ACC112 (cell line): ENCODE measurements around the gene ANAPC7.
"Not testable (repeated sequence)": the region's sequence is repeated elsewhere in the genome, so short reads cannot be mapped to it uniquely, and the experiment has no call there.

Experiments used
- H2AFZ ChIP-seq: fragments of 200-600 bp; sonication (generic); one replicate; pipeline ENCODE4 v1.6.0; 2017; ENCODE audit warnings: antibody characterized with exemption, low read length; ENCODE audit not compliant: unreplicated experiment
- H3K27ac ChIP-seq: fragments of 200-600 bp; sonication (generic); 2 replicates; pipeline ENCODE4 v1.5.1; 2014; ENCODE audit warnings: low read depth, mild to moderate bottlenecking, antibody characterized with exemption, low read length, moderate library complexity
- H3K27me3 ChIP-seq: fragments of 200-600 bp; sonication (generic); 2 replicates; pipeline ENCODE4 v1.6.1; 2014; ENCODE audit warnings: mild to moderate bottlenecking, antibody characterized with exemption, low read length, moderate library complexity, mixed read lengths; ENCODE audit not compliant: insufficient read depth
- H3K36me3 ChIP-seq: fragments of 200-600 bp; sonication (generic); 2 replicates; pipeline ENCODE4 v1.6.1; 2016; ENCODE audit warnings: mild to moderate bottlenecking, antibody characterized with exemption, low read length, moderate library complexity, mixed read lengths; ENCODE audit not compliant: insufficient read depth
- H3K4me1 ChIP-seq: fragments of 200-600 bp; sonication (generic); one replicate; pipeline ENCODE4 v1.6.1; 2016; ENCODE audit warnings: low read length, mixed read lengths; ENCODE audit not compliant: insufficient read depth, unreplicated experiment, control insufficient read depth
- H3K4me3 ChIP-seq: fragments of 200-600 bp; sonication (generic); 2 replicates; pipeline ENCODE4 v1.5.1; 2014; ENCODE audit warnings: mild to moderate bottlenecking, low read depth, low read length
- H3K79me2 ChIP-seq: fragments of 200-600 bp; sonication (generic); one replicate; pipeline ENCODE4 v1.6.0; 2016; ENCODE audit warnings: low read length; ENCODE audit not compliant: control insufficient read depth, unreplicated experiment, insufficient read depth

Gene ANAPC7

DNA sequence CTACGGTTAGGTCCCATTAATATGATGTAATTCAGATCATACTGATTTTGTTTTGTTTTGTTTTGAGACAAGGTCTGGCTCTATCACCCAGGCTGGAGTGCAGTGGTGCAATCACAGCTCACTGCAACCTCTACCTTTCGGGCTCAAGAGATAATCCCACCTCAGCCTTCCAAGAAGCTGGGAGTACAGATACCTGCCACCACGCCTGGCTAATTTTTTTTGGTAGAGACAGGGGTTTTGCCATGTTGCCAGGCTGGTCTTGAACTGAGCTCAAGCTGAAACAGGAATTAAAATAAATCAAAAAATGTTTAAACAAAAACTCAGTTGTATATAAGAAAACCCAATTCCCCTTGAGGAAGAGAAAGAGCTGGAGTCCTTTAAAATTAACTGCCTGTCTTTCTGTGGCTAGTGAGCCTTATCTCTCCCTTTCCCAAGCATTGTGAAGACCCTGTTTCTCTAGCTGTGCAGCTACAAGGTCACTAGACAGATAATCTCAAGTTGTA lies 17.7 kb upstream of the ANAPC7 start:
- H3K79me2 ChIP-seq: no peaks in the 10 kb centered on the region
- H3K27me3 ChIP-seq: no peaks in the 10 kb centered on the region
- no peaks in the 10 kb centered on the region for H3K36me3 ChIP-seq
- H3K4me1 ChIP-seq: no peaks in the 10 kb centered on the region
- H3K27ac ChIP-seq: no peak overlapping the region
- no peak overlapping the region for H2AFZ ChIP-seq
- H3K4me3 ChIP-seq: no peak overlapping the region

DNA sequence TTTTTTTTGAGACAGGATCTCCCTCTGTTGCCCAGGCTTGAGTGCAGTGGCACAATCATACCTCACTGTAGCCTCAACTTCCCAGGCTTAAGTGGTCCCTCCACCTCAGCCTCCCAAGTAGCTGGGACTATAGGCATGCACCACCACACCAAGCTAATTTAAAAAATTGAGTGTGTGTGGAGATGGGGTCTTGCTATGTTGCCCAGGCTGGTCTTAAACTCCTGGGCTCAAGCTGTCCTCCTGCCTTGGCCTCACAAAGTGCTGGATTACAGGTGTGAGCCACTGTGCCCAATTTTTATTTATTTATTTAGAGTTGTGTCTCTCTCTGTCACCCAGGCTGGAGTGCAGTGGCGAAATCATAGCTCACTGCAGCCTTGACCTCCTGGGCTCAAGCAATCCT lies 17.1 kb upstream of the ANAPC7 start:
- not testable (repeated sequence) for H3K27ac ChIP-seq, H3K36me3 ChIP-seq, H3K79me2 ChIP-seq, H3K4me3 ChIP-seq, H3K27me3 ChIP-seq, H3K4me1 ChIP-seq, H2AFZ ChIP-seq

DNA sequence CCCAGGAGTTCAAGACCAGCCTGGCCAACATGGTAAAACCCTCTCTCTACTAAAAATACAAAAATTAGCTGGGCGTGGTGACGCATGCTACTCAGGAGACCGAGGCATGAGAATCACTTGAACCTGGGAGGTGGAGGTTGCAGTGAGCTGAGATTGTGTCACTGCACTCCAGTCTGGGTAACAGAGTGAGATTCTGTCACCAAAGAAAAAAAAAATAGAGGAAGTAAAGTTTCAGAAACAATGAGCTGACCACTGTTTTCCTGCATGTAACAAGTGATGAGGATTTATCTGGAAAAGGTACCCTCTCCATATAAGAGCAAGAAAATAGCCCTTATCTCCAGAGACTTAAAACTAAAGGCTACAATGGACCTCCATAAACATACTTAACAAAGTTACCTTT lies 13.6 kb upstream of the ANAPC7 start:
- not testable (repeated sequence) for H3K36me3 ChIP-seq, H3K4me3 ChIP-seq, H3K4me1 ChIP-seq, H3K79me2 ChIP-seq, H3K27ac ChIP-seq, H2AFZ ChIP-seq, H3K27me3 ChIP-seq

DNA sequence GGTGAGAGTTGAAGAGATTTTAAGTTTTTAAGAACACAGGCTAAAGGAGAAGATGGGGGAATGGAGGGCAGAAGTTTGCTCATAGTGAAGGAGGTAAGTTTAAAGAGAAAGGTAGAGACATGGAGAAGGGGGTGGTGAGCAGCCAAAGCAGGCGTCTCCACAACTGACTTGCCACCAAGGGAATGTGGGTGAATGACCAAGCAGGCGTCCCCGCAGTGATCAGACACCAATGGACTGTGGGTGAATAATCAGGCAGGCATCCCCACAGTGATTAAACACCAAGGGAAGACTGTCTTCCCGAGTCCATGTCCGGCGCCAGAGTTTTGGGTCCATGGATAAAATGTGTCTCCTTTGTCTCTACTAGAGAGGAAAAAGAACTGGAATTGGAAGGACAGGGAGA lies 6.6 kb upstream of the ANAPC7 start:
- H3K79me2 ChIP-seq, H2AFZ ChIP-seq, H3K27ac ChIP-seq, H3K4me1 ChIP-seq, H3K4me3 ChIP-seq, H3K27me3 ChIP-seq, H3K36me3 ChIP-seq: not testable (repeated sequence)

DNA sequence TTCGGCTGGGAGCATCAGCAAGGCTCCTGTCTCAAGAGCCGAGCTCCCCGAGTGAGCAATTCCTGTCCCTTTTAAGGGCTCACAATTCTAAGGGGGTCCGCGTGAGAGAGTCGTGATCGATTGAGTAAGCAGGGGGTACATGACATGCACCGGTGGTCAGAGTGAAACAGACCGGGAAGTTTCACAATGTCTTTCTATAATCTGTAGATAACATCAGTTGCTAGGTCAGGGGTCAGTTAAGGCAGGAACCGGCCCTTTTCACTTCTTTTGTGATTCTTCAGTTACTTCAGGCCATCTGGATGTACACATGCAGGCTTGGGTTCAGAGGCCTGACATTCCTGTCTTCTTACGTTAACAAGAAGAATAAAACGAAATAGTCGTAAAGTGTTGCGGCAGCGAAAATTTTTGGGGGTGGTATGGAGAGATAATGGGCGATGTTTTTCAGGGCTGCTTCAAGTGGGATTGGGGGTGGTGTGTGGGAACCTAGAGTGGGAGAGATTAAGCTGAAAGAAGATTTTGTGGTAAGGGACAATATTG lies 1.7 kb upstream of the ANAPC7 start:
- not testable (repeated sequence) for H3K27me3 ChIP-seq, H3K27ac ChIP-seq, H3K36me3 ChIP-seq, H3K4me3 ChIP-seq, H3K4me1 ChIP-seq, H2AFZ ChIP-seq
- H3K79me2 ChIP-seq: peaks cover 32% of the 10 kb centered on the region

DNA sequence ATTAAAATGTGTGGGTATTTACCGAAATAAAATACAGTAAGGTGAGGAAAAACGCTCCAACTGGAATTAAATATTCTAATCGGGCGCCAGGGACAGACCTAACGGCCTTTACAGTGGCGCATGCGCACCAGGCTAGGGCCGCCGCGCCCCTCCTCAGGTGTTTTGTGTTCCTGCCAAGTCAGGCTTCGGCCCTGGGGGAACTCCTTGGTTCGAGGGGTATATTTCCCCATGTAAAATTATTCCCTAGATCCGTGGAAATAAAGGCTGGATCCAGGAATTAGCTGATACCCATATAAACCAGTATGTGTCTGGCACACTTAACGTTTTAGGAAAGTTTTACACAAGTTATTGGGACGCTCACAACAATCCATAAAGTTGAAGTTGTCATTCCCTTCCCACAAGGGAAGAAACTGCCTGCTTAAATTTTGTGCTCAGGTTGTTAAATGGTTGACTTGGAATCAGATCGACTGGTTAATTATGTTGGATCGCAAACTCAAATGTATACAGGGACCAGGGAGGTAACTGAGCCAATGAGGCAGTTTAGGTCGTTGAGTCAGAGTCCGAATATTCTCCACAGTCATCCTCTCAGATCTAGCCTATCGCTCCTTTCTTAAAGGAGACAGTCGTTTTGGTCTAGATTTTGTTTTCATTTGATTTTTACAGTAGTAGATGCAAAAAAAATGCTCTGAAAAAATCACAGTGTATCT lies 621 bp upstream of the ANAPC7 start:
- Histone ChIP-seq H3K4me3 (peak overlapping the region; percentile 99), H2AFZ (peak overlapping the region; percentile 100), H3K79me2 (peaks cover 42% of the 10 kb centered on the region), H3K27ac (peak overlapping the region; percentile 99), H3K27me3 (no peaks in the 10 kb centered on the region), H3K36me3 (peaks cover 6% of the 10 kb centered on the region; the same call in 1 of the 2 replicates), H3K4me1 (peaks cover 3% of the 10 kb centered on the region)

DNA sequence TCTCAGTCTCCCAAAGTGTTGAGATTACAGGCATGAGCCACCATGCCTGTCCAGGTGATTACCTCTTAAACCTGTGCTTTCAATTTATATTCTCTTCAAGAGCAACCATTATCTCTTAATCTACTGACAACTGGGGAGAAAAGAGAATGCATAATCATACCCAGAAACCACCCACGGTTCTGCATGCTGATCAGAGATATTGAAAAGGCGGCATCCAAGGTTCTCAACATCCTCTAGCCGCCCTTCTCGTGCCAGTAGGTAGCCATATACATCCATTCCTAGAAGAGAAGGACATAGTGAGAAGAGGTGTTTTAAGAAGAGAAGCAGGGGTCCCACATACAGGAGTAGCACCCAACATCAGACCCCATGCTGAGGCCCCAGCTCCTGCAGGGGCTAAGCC lies 20.8 kb downstream of the ANAPC7 start:
- Histone ChIP-seq H3K79me2 (peaks cover 2% of the 10 kb centered on the region), H3K27me3 (no peaks in the 10 kb centered on the region), H3K4me3 (no peak overlapping the region), H3K27ac (no peak overlapping the region), H3K36me3 (peaks cover 33% of the 10 kb centered on the region), H3K4me1 (peaks cover 6% of the 10 kb centered on the region), H2AFZ (no peak overlapping the region)

DNA sequence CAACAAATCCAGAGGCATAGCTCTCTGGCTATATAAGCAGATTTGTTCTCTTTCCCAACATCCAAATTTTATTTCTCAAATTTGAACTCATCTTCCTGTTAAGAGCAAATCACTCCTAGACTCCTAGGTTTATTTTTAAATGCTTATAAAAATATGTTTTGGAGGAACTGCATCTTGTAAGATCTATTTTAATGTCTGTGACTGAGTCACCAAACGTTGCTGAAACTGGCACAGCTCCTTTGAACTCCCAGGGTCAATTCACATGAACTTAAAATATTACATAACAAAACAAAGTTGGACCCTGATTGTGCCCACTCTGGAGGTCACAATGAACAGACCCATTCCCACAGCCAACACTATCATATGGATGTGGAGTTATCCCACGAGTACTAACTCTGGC lies 23.9 kb downstream of the ANAPC7 start:
- Histone ChIP-seq H3K27me3 (no peaks in the 10 kb centered on the region), H2AFZ (no peak overlapping the region), H3K27ac (no peak overlapping the region), H3K79me2 (peaks cover 2% of the 10 kb centered on the region), H3K4me3 (no peak overlapping the region), H3K4me1 (peaks cover 3% of the 10 kb centered on the region), H3K36me3 (peaks cover 34% of the 10 kb centered on the region)

DNA sequence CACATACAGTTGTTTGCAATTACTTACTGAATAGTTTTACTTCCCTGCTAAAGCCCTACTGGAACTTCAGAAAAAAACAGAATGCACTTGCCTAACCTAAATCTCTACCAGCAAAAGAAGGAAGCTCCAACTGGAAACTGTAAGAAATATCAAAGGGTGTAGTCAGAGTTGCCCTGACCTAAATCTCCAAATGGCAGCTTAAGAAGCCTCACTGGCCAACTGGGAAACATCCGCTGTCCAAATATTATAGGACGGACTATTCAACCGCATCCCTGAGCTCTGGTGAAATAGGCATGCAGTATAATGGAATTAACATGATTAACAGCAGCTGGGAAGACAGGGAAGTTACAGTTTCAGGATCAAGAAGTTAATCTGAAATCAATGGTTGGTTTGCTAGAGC lies 24.3 kb downstream of the ANAPC7 start:
- H3K27ac ChIP-seq: no peak overlapping the region
- peaks cover 34% of the 10 kb centered on the region for H3K36me3 ChIP-seq

DNA sequence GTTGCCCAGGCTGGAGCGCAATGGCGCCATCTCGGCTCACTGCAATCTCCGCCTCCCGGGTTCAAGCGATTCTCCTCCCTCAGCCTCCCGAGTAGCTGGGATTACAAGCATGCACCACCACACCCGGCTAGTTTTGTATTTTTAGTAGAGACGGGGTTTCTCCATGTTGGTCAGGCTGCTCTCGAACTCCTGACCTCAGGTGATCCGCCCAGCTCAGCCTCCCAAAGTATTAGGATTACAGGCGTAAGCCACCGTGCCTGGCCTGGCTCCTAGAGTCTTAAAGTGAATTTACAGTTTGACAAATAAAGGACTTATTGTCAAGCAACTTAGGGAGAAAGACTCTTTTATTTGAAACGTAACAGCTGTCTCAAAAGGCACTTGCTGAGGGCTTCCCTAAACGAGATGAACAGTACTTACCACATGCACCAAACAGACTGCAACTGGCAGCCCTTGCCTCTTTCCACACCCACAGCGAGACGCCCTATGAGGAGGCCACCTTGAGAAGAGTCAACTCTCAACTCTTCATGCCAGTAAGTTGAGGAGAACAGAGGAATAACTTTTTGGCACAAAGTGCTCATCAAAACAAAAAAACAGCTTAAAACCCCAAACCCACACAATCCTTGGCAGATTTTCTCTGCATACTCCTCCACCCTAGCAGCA lies 25.2 kb downstream of the ANAPC7 start:
- peaks cover 40% of the 10 kb centered on the region for H3K36me3 ChIP-seq
- H2AFZ ChIP-seq, H3K27me3 ChIP-seq, H3K4me1 ChIP-seq, H3K27ac ChIP-seq, H3K4me3 ChIP-seq, H3K79me2 ChIP-seq: not testable (repeated sequence)

More for the DNA sequence above, 24.3 kb downstream of the ANAPC7 start:
- H3K4me3 ChIP-seq: no peak overlapping the region
- no peaks in the 10 kb centered on the region for H3K27me3 ChIP-seq
- H2AFZ ChIP-seq: no peak overlapping the region
- peaks cover 2% of the 10 kb centered on the region for H3K79me2 ChIP-seq
- no peaks in the 10 kb centered on the region for H3K4me1 ChIP-seq
